ENCODE data around the gene ZC3H10.
"Not testable (repeated sequence)": the region's sequence is repeated elsewhere in the genome, so short reads cannot be mapped to it uniquely, and the experiment has no call there.

Gene ZC3H10

DNA sequence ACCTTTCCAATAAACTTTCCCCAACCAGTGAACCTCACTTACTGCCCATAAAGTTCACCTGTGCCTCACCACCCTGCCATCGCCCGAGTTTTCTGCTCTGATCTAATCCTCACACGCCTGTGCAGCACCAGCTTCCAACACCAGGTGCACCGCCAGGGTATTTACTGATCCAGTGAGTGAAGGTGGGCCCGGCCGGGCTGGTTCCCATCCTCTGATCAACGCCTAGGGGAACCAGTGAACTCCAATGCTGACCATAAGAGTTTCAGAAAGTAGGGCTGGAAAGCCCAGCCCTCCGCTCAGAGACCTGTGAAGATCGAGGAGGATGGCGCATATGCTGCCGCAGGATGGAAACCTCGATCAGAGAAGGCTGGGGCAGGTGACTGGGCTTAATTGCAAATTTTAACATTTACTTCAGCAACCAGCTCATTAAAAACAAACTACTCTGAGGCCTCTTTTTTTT lies 33.6 kb downstream of the ZC3H10 start:
- TF ChIP-seq POLR2A (IDR thresholded peaks at IDR 0.05; ENCODE audit: low read depth, low read length) (peak; percentile 41), PAX5 (IDR thresholded peaks at IDR 0.05; ENCODE audit: insufficient read depth, low read length, severe bottlenecking) (no peak)
- no peak for DNase-seq (ENCODE audit: insufficient read length, low spot score)
- FAIRE-seq: peak; percentile 92

DNA sequence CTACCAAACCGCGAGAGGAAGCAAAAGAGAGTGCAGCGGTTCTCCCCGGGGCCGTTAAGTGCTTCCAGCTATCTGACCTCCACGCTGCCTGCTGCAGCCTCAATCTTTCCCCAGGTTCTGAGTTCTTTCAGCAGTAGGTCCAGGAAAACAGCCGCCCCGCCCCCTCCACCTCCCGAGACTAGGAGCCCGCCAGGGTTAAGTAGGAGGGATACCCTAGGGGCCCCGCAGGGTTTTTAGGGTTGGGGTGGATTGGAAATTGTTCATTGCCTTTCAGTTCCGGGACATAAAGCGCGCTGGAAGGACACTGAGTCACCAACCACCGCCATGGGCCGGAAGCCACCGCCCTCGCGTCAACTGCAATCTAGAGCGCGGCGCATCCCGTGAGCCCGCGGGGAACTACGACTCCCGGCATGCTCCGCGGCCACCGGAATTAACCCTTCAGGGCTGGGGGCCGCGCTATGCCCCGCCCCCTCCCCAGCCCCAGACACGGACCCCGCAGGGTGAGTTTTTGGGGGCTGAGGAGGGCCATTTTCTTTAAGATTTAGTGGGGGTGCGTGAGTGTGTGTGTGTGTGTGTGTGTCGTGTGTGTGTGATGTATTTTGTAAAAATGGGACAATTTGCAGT lies 34.2 kb downstream of the ZC3H10 start, which contains the start of gene MYL6B:
MYL6B (plus strand) TSS at position 456 of the 624 bp plus-strand sequence. CDS start 1,332 bp downstream, outside the sequence.
- DNase-seq (ENCODE audit: insufficient read length, low spot score) (peak; percentile 89), FAIRE-seq (peak; percentile 97)
- TF ChIP-seq TAF1 (IDR thresholded peaks at IDR 0.05; ENCODE audit: low read depth, low read length) (peak; percentile 68; the same call in 1 of the 2 replicates), SPI1 (IDR thresholded peaks at IDR 0.05; ENCODE audit: low read depth, low read length) (no peak), POLR2AphosphoS5 (IDR thresholded peaks at IDR 0.05; ENCODE audit: low read depth, low read length) (peak; percentile 65; the same call in 1 of the 2 replicates), PAX5 (IDR thresholded peaks at IDR 0.05; ENCODE audit: insufficient read depth, low read length, severe bottlenecking) (peak; percentile 49), POLR2A (IDR thresholded peaks at IDR 0.05; ENCODE audit: low read depth, low read length) (peak; percentile 82), POU2F2 (IDR thresholded peaks at IDR 0.05; ENCODE audit: low read depth, low read length) (no peak; the same call in 1 of the 2 replicates)

DNA sequence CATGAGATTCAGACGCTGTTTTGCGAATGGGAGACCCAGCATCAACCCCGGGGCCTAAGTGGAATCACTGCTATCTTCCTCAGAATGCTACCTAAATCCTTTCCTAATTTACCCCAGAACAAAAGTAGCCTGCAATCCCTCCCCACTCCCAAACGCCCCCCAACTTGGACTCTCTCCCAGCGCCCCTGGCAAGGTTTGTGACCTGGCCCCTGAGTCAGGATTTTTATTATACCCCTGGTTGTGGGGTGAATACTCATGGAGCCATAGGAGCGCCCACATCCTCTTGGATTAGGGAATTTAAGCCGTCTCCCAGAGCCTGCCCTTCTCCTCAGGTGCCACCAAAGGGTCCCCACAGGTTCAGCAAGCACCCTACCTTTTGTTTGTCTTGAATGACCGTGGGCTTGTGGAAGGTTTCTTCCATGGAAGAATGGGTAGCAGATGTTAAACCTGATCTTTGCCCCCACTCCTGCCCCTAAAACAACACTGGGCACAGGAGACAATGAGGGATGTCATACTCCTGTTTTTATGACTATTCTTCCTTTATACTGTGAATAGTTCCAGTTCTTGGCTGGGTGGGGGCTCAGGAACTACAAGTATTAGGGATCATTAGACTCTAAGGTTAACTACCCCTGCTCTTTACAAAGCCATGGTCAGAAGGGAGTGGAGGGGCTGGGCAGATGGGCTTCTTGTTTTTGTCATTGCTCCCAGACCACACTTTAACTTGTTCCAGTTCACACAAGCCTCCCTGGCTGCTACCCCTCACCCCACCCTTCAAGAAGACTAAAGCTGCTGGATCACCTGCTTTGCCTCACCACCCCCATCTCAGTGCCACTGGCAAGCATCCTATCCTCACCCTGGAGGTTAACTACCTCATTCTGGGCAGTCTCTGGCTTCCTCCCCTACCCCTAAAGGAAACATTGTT lies 35.0 kb downstream of the ZC3H10 start:
- FAIRE-seq (no peak), DNase-seq (ENCODE audit: insufficient read length, low spot score) (no peak)
- TF ChIP-seq POLR2A (IDR thresholded peaks at IDR 0.05; ENCODE audit: low read depth, low read length) (no peak), TAF1 (IDR thresholded peaks at IDR 0.05; ENCODE audit: low read depth, low read length) (no peak), POLR2AphosphoS5 (IDR thresholded peaks at IDR 0.05; ENCODE audit: low read depth, low read length) (no peak), SPI1 (IDR thresholded peaks at IDR 0.05; ENCODE audit: low read depth, low read length) (no peak), POU2F2 (IDR thresholded peaks at IDR 0.05; ENCODE audit: low read depth, low read length) (no peak), PAX5 (IDR thresholded peaks at IDR 0.05; ENCODE audit: insufficient read depth, low read length, severe bottlenecking) (no peak)

DNA sequence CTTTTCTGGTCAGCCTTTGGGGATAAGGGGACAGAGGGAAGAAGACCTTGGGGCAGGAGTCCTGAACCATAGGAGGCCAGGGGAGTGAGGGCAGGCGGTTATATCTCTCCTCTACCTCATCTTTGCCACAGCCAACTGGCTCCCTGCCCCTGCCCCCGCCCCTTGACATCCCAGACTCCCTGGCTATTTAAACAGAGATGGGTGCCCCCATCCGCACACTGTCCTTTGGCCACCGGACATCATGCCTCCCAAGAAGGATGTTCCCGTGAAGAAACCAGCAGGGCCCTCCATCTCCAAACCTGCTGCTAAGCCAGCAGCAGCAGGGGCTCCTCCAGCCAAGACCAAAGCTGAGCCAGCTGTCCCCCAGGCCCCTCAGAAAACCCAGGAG lies 35.6 kb downstream of the ZC3H10 start:
- DNase-seq (ENCODE audit: insufficient read length, low spot score) (no peak), FAIRE-seq (no peak)
- TF ChIP-seq SPI1 (IDR thresholded peaks at IDR 0.05; ENCODE audit: low read depth, low read length) (no peak), POLR2A (IDR thresholded peaks at IDR 0.05; ENCODE audit: low read depth, low read length) (no peak), PAX5 (IDR thresholded peaks at IDR 0.05; ENCODE audit: insufficient read depth, low read length, severe bottlenecking) (no peak), TAF1 (IDR thresholded peaks at IDR 0.05; ENCODE audit: low read depth, low read length) (no peak), POU2F2 (IDR thresholded peaks at IDR 0.05; ENCODE audit: low read depth, low read length) (no peak), POLR2AphosphoS5 (IDR thresholded peaks at IDR 0.05; ENCODE audit: low read depth, low read length) (no peak)

DNA sequence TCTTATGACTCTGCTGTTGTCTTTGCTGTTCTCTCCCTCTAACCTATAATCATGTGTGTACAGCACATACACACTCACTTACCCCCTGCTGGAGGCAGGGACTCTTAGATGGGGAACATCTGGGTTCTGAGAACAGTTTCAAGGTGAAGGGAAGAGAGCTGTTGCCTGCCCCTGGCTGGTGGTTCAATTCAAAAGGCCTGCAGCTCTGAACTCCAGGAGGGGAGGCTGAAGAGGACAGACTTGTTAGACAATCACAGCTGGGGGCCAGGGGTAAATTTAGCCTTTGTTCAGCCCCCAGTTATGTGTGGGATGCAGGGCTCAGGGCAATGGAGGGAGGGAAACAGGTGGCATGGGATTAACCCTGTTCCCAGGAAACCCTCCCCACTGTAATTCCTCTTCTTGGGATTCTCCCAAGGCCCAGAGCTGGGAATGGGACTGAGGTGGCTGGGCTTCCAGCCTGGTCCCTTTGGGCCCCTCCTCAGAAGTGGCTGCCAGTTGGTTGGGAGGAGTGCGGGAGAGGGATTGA lies 36.2 kb downstream of the ZC3H10 start:
- FAIRE-seq (no peak), DNase-seq (ENCODE audit: insufficient read length, low spot score) (no peak)
- no peak for TF ChIP-seq POLR2AphosphoS5 (IDR thresholded peaks at IDR 0.05; ENCODE audit: low read depth, low read length)
- no peak for TF ChIP-seq POU2F2 (IDR thresholded peaks at IDR 0.05; ENCODE audit: low read depth, low read length)
- no peak for TF ChIP-seq SPI1 (IDR thresholded peaks at IDR 0.05; ENCODE audit: low read depth, low read length)
- TF ChIP-seq POLR2A (IDR thresholded peaks at IDR 0.05; ENCODE audit: low read depth, low read length): no peak
- no peak for TF ChIP-seq TAF1 (IDR thresholded peaks at IDR 0.05; ENCODE audit: low read depth, low read length)
- TF ChIP-seq PAX5 (IDR thresholded peaks at IDR 0.05; ENCODE audit: insufficient read depth, low read length, severe bottlenecking): no peak

DNA sequence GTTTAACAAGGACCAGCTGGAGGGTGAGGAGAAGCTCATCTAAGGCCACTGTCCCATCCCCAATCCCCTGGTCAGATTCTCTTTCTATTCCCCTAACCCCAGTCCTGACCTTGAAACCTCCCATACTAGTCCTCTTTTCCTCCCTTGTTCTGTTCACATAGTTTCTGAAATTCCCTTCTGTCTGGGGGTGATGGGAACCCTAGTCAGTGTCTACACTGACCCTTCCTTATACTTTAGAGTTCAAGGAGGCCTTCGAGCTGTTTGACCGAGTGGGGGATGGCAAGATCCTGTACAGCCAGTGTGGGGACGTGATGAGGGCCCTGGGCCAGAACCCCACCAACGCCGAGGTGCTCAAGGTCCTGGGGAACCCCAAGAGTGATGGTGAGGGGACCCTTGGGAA lies 36.8 kb downstream of the ZC3H10 start:
- no peak for TF ChIP-seq PAX5 (IDR thresholded peaks at IDR 0.05; ENCODE audit: insufficient read depth, low read length, severe bottlenecking)
- no peak for TF ChIP-seq POU2F2 (IDR thresholded peaks at IDR 0.05; ENCODE audit: low read depth, low read length)
- TF ChIP-seq POLR2AphosphoS5 (IDR thresholded peaks at IDR 0.05; ENCODE audit: low read depth, low read length): no peak
- no peak for TF ChIP-seq POLR2A (IDR thresholded peaks at IDR 0.05; ENCODE audit: low read depth, low read length)
- TF ChIP-seq SPI1 (IDR thresholded peaks at IDR 0.05; ENCODE audit: low read depth, low read length): no peak
- TF ChIP-seq TAF1 (IDR thresholded peaks at IDR 0.05; ENCODE audit: low read depth, low read length): no peak
- FAIRE-seq (no peak), DNase-seq (ENCODE audit: insufficient read length, low spot score) (no peak)

DNA sequence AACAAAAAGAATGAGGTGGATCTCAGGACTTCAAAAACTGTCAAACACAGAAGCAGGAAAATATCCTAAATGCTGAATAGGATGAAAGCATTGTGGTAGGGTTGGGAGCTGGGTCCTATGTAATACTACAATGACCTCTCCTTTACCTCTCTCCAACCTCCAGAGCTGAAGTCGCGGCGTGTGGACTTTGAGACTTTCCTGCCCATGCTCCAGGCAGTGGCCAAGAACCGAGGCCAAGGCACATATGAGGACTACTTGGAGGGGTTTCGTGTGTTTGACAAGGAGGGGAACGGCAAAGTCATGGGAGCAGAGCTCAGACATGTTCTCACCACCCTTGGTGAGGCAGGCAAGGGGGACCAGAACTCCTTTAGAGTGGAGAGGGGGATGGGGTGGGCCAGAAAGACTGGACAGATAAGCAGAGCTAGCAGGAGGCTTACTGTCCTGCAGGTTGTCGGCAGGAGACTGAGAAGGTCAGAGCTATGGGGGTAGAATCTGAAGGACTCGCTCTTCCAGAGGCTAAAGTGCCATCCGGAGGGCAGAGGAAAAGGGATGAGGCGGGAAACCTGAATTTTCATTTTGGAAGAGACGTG lies 37.3 kb downstream of the ZC3H10 start:
- FAIRE-seq: no peak
- no peak for DNase-seq (ENCODE audit: insufficient read length, low spot score)
- TF ChIP-seq TAF1 (IDR thresholded peaks at IDR 0.05; ENCODE audit: low read depth, low read length) (no peak), POLR2AphosphoS5 (IDR thresholded peaks at IDR 0.05; ENCODE audit: low read depth, low read length) (no peak), POLR2A (IDR thresholded peaks at IDR 0.05; ENCODE audit: low read depth, low read length) (no peak), SPI1 (IDR thresholded peaks at IDR 0.05; ENCODE audit: low read depth, low read length) (no peak), POU2F2 (IDR thresholded peaks at IDR 0.05; ENCODE audit: low read depth, low read length) (no peak), PAX5 (IDR thresholded peaks at IDR 0.05; ENCODE audit: insufficient read depth, low read length, severe bottlenecking) (no peak)

DNA sequence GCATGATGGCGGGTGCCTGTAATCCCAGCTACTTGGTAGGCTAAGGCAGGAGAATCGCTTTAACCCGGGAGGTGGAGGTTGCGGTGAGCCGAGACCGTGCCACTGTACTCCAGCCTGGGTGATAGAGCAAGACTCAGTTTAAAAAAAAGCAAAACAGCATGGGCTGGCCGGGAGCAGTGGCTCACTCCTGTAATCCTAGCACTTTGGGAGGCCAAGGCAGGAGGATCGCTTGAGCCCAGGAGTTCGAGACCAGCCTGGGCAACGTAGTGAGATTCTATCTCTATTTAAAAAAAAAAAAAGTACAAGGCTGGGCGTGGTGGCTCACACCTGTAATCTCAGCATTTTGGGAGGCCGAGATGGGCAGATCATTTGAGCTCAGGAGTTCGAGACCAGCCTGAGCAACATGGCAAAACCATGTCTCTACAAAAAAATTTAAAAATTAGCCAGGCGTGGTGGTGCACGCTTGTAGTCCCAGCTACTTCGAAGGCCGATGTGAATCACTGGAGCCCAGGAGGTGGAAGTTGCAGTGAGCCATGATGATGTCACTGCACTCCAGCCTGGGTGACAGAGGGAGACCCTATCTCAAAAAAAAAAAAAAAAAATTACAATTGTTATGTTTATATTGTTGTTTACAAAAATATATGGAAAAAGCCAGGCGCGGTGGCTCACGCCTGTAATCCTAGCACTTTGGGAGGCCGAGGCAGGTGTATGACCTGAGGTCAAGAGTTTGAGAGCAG lies 38.6 kb downstream of the ZC3H10 start:
- not testable (repeated sequence) for FAIRE-seq

More for the DNA sequence above, 38.6 kb downstream of the ZC3H10 start:
- not testable (repeated sequence) for DNase-seq (ENCODE audit: insufficient read length, low spot score)
